ENCODE results near the gene MACROD1.

The MACROD1 gene, protein sequence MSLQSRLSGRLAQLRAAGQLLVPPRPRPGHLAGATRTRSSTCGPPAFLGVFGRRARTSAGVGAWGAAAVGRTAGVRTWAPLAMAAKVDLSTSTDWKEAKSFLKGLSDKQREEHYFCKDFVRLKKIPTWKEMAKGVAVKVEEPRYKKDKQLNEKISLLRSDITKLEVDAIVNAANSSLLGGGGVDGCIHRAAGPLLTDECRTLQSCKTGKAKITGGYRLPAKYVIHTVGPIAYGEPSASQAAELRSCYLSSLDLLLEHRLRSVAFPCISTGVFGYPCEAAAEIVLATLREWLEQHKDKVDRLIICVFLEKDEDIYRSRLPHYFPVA

DNA sequence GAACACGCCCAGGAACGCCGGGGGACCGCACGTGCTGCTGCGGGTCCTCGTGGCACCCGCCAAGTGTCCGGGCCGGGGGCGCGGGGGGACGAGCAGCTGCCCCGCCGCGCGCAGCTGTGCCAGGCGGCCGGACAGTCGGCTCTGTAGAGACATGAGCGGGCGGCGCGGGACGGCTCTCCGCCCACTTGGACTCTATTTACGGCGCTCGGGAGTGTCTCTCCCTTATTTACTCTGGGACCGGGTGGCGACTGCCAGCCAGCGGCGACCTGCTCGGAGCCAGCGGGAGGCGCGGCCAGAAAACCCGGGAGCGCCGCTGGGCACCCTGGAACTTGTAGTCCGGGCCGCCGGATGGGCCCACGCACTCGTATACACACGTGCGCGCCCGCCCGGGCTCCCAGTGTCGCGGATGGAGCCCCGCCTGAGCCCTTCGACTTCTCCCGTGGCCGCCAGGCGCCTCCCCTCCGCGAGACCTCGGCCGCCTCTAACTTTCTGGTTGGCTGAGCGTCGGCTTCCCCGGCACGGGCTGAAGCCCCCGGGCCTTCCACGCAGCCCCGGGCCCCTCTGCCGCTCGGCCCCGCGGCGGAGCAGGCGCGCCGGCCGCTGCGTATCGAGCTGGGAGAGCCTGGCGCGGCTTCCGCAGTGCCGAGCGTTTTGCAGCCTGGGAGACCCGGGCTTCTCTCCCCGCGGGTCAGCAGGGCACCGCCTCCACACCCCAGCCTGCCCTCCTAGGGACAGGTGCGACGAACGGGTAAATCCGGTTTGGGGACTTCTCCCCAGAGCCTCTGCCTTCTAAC, at the start of gene MACROD1:
MACROD1 (minus strand) TSS at position 272 of the 794 bp plus-strand sequence; CDS start at position 153, 119 bp downstream.
- H3K4me3 ChIP-seq (replicated peaks; ENCODE audit: low read depth, low read length): peak within 1 kb of the TSS; percentile 66
- peak; percentile 80 for DNase-seq (ENCODE audit: low read depth)
- TF ChIP-seq, protein P1, sequence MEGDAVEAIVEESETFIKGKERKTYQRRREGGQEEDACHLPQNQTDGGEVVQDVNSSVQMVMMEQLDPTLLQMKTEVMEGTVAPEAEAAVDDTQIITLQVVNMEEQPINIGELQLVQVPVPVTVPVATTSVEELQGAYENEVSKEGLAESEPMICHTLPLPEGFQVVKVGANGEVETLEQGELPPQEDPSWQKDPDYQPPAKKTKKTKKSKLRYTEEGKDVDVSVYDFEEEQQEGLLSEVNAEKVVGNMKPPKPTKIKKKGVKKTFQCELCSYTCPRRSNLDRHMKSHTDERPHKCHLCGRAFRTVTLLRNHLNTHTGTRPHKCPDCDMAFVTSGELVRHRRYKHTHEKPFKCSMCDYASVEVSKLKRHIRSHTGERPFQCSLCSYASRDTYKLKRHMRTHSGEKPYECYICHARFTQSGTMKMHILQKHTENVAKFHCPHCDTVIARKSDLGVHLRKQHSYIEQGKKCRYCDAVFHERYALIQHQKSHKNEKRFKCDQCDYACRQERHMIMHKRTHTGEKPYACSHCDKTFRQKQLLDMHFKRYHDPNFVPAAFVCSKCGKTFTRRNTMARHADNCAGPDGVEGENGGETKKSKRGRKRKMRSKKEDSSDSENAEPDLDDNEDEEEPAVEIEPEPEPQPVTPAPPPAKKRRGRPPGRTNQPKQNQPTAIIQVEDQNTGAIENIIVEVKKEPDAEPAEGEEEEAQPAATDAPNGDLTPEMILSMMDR (IDR thresholded peaks at IDR 0.05; ENCODE audit: low read length, missing control alignments): no peak

DNA sequence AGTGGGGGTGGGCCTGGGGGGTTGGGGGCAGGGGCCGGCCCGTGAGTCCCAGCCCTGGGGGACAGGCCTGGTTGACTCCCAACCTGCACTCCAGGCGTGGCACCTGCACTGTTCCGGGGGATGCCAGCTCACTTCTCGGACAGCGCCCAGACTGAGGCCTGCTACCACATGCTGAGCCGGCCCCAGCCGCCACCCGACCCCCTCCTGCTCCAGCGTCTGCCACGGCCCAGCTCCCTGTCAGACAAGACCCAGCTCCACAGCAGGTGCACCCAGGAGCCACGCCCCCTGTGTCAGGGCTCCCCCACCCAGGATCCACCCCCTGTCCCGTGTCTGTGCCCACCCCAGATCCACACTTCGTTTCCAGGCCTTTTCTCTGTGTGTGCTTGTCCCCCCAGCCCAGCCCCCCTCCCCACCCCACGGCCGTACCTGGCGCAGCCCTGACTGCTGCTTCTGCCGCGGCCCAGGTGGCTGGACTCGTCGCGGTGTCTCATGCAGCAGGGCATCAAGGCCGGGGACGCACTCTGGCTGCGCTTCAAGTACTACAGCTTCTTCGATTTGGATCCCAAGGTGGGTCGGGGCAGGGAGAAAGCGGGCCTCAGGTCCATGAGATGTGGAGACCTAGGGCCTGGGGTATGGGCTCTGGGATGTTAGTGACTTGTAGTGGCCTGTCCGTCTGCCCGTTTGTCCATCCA, 45.4 kb upstream of the MACROD1 start:
- TF ChIP-seq, protein P1 (IDR thresholded peaks at IDR 0.05; ENCODE audit: low read length, missing control alignments): no peak
- no peak for DNase-seq (ENCODE audit: low read depth)
- H3K4me3 ChIP-seq (replicated peaks; ENCODE audit: low read depth, low read length): no peak overlapping the region

DNA sequence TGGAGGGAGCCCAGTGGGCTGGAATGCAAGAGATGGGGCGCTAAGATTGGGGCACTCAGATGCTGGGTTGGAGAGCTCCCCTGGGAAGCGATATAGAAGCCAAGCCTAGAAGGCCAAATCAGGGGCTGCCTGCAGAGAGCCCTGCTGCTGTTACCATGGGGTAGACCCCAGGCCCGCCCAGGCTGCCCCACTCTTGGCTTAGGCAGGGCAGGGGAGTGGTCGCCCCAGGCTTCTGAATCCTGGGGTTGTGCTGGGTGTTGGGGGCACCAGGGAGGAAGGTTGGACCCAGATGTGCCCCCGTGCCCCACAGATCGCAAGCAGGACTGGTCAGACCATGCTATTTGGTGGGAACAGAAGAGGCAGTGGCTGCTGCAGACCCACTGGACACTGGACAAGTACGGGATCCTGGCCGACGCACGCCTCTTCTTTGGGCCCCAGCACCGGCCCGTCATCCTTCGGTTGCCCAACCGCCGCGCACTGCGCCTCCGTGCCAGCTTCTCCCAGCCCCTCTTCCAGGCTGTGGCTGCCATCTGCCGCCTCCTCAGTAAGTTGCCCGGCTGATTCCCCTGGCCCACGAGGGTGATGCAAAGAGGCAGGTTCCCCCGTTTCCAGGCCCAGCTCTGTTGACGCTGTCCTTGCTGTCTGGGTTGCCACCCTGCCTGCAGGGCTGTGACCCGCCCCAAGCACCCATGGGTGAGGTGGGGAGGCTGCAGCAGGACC, 44.5 kb upstream of the MACROD1 start:
- TF ChIP-seq, protein P1 (IDR thresholded peaks at IDR 0.05; ENCODE audit: low read length, missing control alignments): no peak
- DNase-seq (ENCODE audit: low read depth): no peak
- no peak overlapping the region for H3K4me3 ChIP-seq (replicated peaks; ENCODE audit: low read depth, low read length)

DNA sequence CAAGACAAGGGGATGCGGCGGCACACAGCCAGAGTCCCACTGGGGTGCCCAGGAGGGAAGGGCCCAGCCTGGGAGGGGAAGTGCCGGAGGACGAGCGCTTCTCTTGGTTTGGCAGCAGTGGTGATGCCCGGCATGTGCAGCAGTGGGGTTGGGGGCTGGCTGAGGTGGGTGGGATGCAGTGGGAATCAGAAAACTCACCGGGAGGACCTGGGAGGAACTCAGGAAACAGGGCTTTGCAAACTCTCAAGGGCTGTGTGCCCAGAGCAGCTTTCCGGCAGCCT, 43.6 kb upstream of the MACROD1 start:
- TF ChIP-seq, protein P1 (IDR thresholded peaks at IDR 0.05; ENCODE audit: low read length, missing control alignments): no peak
- DNase-seq (ENCODE audit: low read depth): no peak
- H3K4me3 ChIP-seq (replicated peaks; ENCODE audit: low read depth, low read length): no peak overlapping the region

DNA sequence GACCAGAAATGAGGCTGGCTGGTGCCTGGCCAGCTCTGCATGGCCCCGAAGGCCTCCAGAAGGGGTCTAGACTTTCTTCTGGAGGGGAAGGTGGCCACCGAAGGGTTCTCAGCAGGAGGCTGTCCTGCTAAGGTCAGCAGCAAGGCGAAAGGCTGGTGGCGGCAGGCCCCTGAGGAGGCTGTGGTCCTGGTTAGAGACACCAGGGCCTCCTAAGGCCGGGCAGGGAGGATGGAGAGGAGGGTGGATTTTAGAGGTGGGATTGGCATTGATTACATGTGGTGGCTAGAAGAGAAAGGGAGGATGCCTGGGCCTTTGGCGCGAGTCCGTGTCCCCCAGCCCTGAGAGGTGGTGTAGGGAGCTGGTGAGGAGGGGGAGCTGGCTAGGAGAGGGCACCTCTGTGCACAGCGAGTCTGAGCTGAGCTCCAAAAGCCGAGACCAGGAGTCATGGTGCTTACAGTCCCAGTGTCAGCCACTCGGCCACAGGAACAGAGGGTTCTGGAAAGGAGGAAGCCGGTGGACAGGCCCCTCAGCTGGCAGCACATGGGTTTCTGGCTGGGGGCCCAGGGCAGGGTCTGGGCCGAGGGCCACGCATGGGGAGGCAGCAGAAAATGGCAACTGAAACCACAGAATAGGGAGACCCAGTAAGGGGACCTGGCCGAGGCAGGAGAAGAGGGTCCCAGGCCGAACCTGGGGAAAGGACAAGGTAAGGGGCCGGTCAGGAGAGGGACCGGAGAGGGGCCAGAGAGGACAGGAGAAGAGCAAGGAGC, 43.1 kb upstream of the MACROD1 start:
- DNase-seq (ENCODE audit: low read depth): no peak
- H3K4me3 ChIP-seq (replicated peaks; ENCODE audit: low read depth, low read length): no peak overlapping the region
- TF ChIP-seq, protein P1 (IDR thresholded peaks at IDR 0.05; ENCODE audit: low read length, missing control alignments): no peak

All from fibroblast of pulmonary artery (primary cell).